ENCODE results near the gene FYCO1.

Gene FYCO1

GRCh38 chr3:45966371-45966791 is 29.2 kb downstream of the FYCO1 start:
- Mint-ChIP-seq H3K36me3 (ENCODE audit: low read depth) (peaks cover 76% of the 10 kb centered on the region), H3K4me3 (no peak overlapping the region), H3K4me1 (ENCODE audit: low read depth) (peaks cover 66% of the 10 kb centered on the region), H3K9me3 (no peaks in the 10 kb centered on the region), H3K27ac (no peak overlapping the region), H3K27me3 (no peaks in the 10 kb centered on the region)

GRCh38 chr3:45965653-45966052 is 30.0 kb downstream of the FYCO1 start:
- no peaks in the 10 kb centered on the region for H3K27me3 Mint-ChIP-seq
- peaks cover 78% of the 10 kb centered on the region for H3K36me3 Mint-ChIP-seq (ENCODE audit: low read depth)
- peak overlapping the region; percentile 45 for H3K27ac Mint-ChIP-seq
- peaks cover 67% of the 10 kb centered on the region for H3K4me1 Mint-ChIP-seq (ENCODE audit: low read depth)
- no peak overlapping the region for H3K4me3 Mint-ChIP-seq
- H3K9me3 Mint-ChIP-seq = no peaks in the 10 kb centered on the region

GRCh38 chr3:45965253-45965652 is 30.4 kb downstream of the FYCO1 start:
- no peak overlapping the region for H3K4me3 Mint-ChIP-seq

GRCh38 chr3:45964139-45964538 is 31.5 kb downstream of the FYCO1 start:
- Mint-ChIP-seq H3K27ac (peak overlapping the region; percentile 52), H3K36me3 (ENCODE audit: low read depth) (peaks cover 91% of the 10 kb centered on the region), H3K27me3 (no peaks in the 10 kb centered on the region), H3K4me3 (no peak overlapping the region), H3K9me3 (no peaks in the 10 kb centered on the region), H3K4me1 (ENCODE audit: low read depth) (peaks cover 66% of the 10 kb centered on the region)

More at GRCh38 chr3:45965253-45965652, 30.4 kb downstream of the FYCO1 start:
- H3K9me3 Mint-ChIP-seq = no peaks in the 10 kb centered on the region
- H3K4me1 Mint-ChIP-seq (ENCODE audit: low read depth) = peaks cover 67% of the 10 kb centered on the region
- H3K36me3 Mint-ChIP-seq (ENCODE audit: low read depth) = peaks cover 82% of the 10 kb centered on the region
- no peaks in the 10 kb centered on the region for H3K27me3 Mint-ChIP-seq
- H3K27ac Mint-ChIP-seq = peak overlapping the region; percentile 45

GRCh38 chr3:45962033-45962432 is 33.6 kb downstream of the FYCO1 start:
- no peaks in the 10 kb centered on the region for H3K27me3 Mint-ChIP-seq
- peaks cover 88% of the 10 kb centered on the region for H3K36me3 Mint-ChIP-seq (ENCODE audit: low read depth)
- H3K4me3 Mint-ChIP-seq = no peak overlapping the region
- H3K4me1 Mint-ChIP-seq (ENCODE audit: low read depth) = peaks cover 59% of the 10 kb centered on the region
- no peaks in the 10 kb centered on the region for H3K9me3 Mint-ChIP-seq
- peak overlapping the region; percentile 17 for H3K27ac Mint-ChIP-seq

- no peaks in the 10 kb centered on the region for H3K9me3 Mint-ChIP-seq
Observed at GRCh38 chr3:45960289-45960688, 35.3 kb downstream of the FYCO1 start.

GRCh38 chr3:45959201-45959600 is 36.4 kb downstream of the FYCO1 start:
- Mint-ChIP-seq H3K27ac (no peak overlapping the region), H3K27me3 (no peaks in the 10 kb centered on the region), H3K4me1 (ENCODE audit: low read depth) (peaks cover 44% of the 10 kb centered on the region), H3K4me3 (no peak overlapping the region), H3K36me3 (ENCODE audit: low read depth) (peaks cover 86% of the 10 kb centered on the region), H3K9me3 (no peaks in the 10 kb centered on the region)

More at GRCh38 chr3:45960289-45960688, 35.3 kb downstream of the FYCO1 start:
- Mint-ChIP-seq H3K4me3 (no peak overlapping the region), H3K27me3 (no peaks in the 10 kb centered on the region), H3K36me3 (ENCODE audit: low read depth) (peaks cover 86% of the 10 kb centered on the region), H3K4me1 (ENCODE audit: low read depth) (peaks cover 51% of the 10 kb centered on the region), H3K27ac (no peak overlapping the region)

GRCh38 chr3:45958321-45958791 is 37.3 kb downstream of the FYCO1 start:
- Mint-ChIP-seq H3K27ac (no peak overlapping the region), H3K36me3 (ENCODE audit: low read depth) (peaks cover 88% of the 10 kb centered on the region), H3K27me3 (no peaks in the 10 kb centered on the region), H3K4me1 (ENCODE audit: low read depth) (peaks cover 42% of the 10 kb centered on the region), H3K9me3 (no peaks in the 10 kb centered on the region), H3K4me3 (no peak overlapping the region)

GRCh38 chr3:45957586-45957985 is 38.0 kb downstream of the FYCO1 start:
- Mint-ChIP-seq H3K4me1 (ENCODE audit: low read depth) (peaks cover 34% of the 10 kb centered on the region), H3K27me3 (no peaks in the 10 kb centered on the region), H3K9me3 (no peaks in the 10 kb centered on the region), H3K4me3 (no peak overlapping the region), H3K36me3 (ENCODE audit: low read depth) (peaks cover 88% of the 10 kb centered on the region), H3K27ac (no peak overlapping the region)

- Mint-ChIP-seq H3K9me3 (no peaks in the 10 kb centered on the region), H3K27me3 (no peaks in the 10 kb centered on the region), H3K27ac (peak overlapping the region; percentile 53), H3K36me3 (ENCODE audit: low read depth) (peaks cover 90% of the 10 kb centered on the region), H3K4me3 (no peak overlapping the region), H3K4me1 (ENCODE audit: low read depth) (peaks cover 36% of the 10 kb centered on the region)
Observed at GRCh38 chr3:45955706-45956105, 39.9 kb downstream of the FYCO1 start.

- Mint-ChIP-seq H3K27ac (no peak overlapping the region), H3K4me1 (ENCODE audit: low read depth) (peaks cover 41% of the 10 kb centered on the region), H3K36me3 (ENCODE audit: low read depth) (peaks cover 87% of the 10 kb centered on the region), H3K9me3 (no peaks in the 10 kb centered on the region), H3K4me3 (no peak overlapping the region), H3K27me3 (no peaks in the 10 kb centered on the region)
Observed at GRCh38 chr3:45955017-45955647, 40.5 kb downstream of the FYCO1 start.

- no peaks in the 10 kb centered on the region for H3K27me3 Mint-ChIP-seq
- H3K4me3 Mint-ChIP-seq = no peak overlapping the region
- peaks cover 86% of the 10 kb centered on the region for H3K36me3 Mint-ChIP-seq (ENCODE audit: low read depth)
- no peak overlapping the region for H3K27ac Mint-ChIP-seq
- H3K4me1 Mint-ChIP-seq (ENCODE audit: low read depth) = peaks cover 49% of the 10 kb centered on the region
- H3K9me3 Mint-ChIP-seq = no peaks in the 10 kb centered on the region
Observed at GRCh38 chr3:45954306-45954705, 41.3 kb downstream of the FYCO1 start.

- Mint-ChIP-seq H3K27ac (no peak overlapping the region), H3K27me3 (no peaks in the 10 kb centered on the region), H3K36me3 (ENCODE audit: low read depth) (peaks cover 82% of the 10 kb centered on the region), H3K4me3 (no peak overlapping the region), H3K9me3 (no peaks in the 10 kb centered on the region), H3K4me1 (ENCODE audit: low read depth) (peaks cover 57% of the 10 kb centered on the region)
Observed at GRCh38 chr3:45953536-45953935, 42.1 kb downstream of the FYCO1 start.

GRCh38 chr3:45952456-45952855 is 43.2 kb downstream of the FYCO1 start:
- Mint-ChIP-seq H3K9me3 (no peaks in the 10 kb centered on the region), H3K36me3 (ENCODE audit: low read depth) (peaks cover 83% of the 10 kb centered on the region), H3K27me3 (no peaks in the 10 kb centered on the region), H3K4me3 (no peak overlapping the region), H3K4me1 (ENCODE audit: low read depth) (peaks cover 68% of the 10 kb centered on the region), H3K27ac (no peak overlapping the region)

- Mint-ChIP-seq H3K4me3 (no peak overlapping the region), H3K27ac (no peak overlapping the region), H3K4me1 (ENCODE audit: low read depth) (peaks cover 71% of the 10 kb centered on the region), H3K27me3 (no peaks in the 10 kb centered on the region), H3K9me3 (no peaks in the 10 kb centered on the region), H3K36me3 (ENCODE audit: low read depth) (peaks cover 83% of the 10 kb centered on the region)
Observed at GRCh38 chr3:45951946-45952345, 43.7 kb downstream of the FYCO1 start.

Measured in stimulated activated naive CD8-positive, alpha-beta T cell treated with anti-CD3 and anti-CD28 coated beads, Interleukin-15, Interleukin-2, amounts not matched to agents 100 ng/mL and 50 ng/mL, for 24 hours (primary cell).